Gastroesophageal sphincter (tissue), 4 donors: Measurements from ENCODE around the gene GOLGA6L2. TPM values are rescaled to one million over a fixed set of nuclear protein-coding genes. Genes with fewer than 3 reads are reported as not detected.

ENCODE experiments used
- ATAC-seq: fragments of 150-250 bp; one replicate; pipeline ENCODE4 v1.9.1; 2016; ENCODE audit warnings: mild to moderate bottlenecking, moderate library complexity
- H3K27ac ChIP-seq, 4 donors: fragments of 200-600 bp; sonication (generic) in 3 of 4; 1 replicate in 3 of 4; 2 replicates in 1 of 4; pipeline ENCODE4 v1.5.1; 2016 to 2019
- H3K27me3 ChIP-seq: fragments of 200-600 bp; sonication (generic); one replicate; pipeline ENCODE4 v1.5.1; 2019
- H3K36me3 ChIP-seq, 2 donors: fragments of 200-600 bp; sonication (generic); one replicate each; pipeline ENCODE4 v1.5.1; 2019; ENCODE audit warnings: control low read depth in 1 of 2
- H3K4me1 ChIP-seq, 3 donors: fragments of 200-600 bp; sonication (generic); 1 replicate in 2 of 3; 2 replicates in 1 of 3; pipeline ENCODE4 v1.5.1; 2016 to 2019; ENCODE audit warnings: control low read depth in 2 of 3
- H3K4me3 ChIP-seq, 2 donors: fragments of 200-600 bp; sonication (generic); one replicate each; pipeline ENCODE4 v1.5.1; 2019; ENCODE audit warnings: mild to moderate bottlenecking in 1 of 2, moderate library complexity in 1 of 2
- H3K9me3 ChIP-seq, 3 donors: fragments of 200-600 bp; sonication (generic); one replicate each; pipeline ENCODE4 v1.5.1; 2017 to 2019; ENCODE audit warnings: control low read depth in 2 of 3
- CTCF ChIP-seq, 4 experiments: fragments of 200-600 bp in 2 of 4; fragments of 450-650 bp in 2 of 4; sonication (generic) in 1 of 4; IDR thresholded peaks; one replicate each; pipeline ENCODE4 v1.5.1; 2017 to 2019; ENCODE audit warnings: antibody characterized with exemption in 4 of 4, mild to moderate bottlenecking in 2 of 4, moderate library complexity in 2 of 4
- EP300 ChIP-seq: sonication (generic); formaldehyde crosslinking; IDR thresholded peaks from one replicate; pipeline ENCODE4 v1.6.1; 2017; ENCODE audit warnings: antibody characterized with exemption, mild to moderate bottlenecking
- POLR2A ChIP-seq, 2 donors: fragments of 450-650 bp; IDR thresholded peaks; one replicate each; pipeline ENCODE4 v1.6.1; 2017; ENCODE audit warnings: antibody characterized with exemption in 2 of 2, mild to moderate bottlenecking in 2 of 2, moderate library complexity in 1 of 2
- POLR2AphosphoS5 ChIP-seq: sonication (generic); formaldehyde crosslinking; IDR thresholded peaks from one replicate; pipeline ENCODE4 v1.6.1; 2017; ENCODE audit warnings: antibody characterized with exemption
- WGBS, 2 donors: methylation state at CpG; one replicate each; pipeline ENCODE4 v1.1.5; 2018; ENCODE audit warnings: low coverage in 1 of 2; 5-methylcytosine and 5-hydroxymethylcytosine counted together
- total RNA-seq, 4 donors: library from RNA; depleted of rRNA; stranded (reverse); fragments of >200 nt; gene quantifications; one replicate each; pipeline ENCODE4 v1.1.0, GENCODE V29; 2016

Gene GOLGA6L2, protein sequence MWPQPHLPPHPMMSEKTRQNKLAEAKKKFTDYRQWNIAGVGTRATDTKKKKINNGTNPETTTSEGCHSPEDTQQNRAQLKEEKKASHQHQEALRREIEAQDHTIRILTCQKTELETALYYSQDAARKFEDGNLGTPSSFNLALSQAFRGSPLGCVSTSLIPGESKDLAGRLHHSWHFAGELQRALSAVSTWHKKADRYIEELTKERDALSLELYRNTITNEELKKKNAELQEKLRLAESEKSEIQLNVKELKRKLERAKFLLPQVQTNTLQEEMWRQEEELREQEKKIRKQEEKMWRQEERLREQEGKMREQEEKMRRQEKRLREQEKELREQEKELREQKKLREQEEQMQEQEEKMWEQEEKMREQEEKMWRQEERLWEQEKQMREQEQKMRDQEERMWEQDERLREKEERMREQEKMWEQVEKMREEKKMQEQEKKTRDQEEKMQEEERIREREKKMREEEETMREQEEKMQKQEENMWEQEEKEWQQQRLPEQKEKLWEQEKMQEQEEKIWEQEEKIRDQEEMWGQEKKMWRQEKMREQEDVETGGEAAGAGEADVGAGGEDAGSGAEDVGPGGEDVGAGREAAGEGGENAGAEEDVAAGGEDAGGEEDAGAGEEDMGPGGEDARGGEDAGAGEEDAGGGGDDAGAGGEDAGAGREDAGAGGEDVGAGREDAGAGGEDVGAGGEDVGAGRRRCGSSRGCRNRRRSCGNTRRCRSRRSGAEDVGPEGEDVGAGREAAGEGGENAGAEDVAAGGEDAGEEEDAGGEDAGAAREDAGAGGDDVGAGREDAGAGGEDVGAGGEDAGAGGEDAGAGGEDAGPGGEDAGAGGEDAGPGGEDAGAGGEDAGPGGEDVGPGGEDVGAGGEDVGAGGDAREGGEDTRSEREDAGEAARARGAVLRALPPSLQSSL
- total RNA-seq, result under 1 TPM in 1 of 4 donors, not detected in 3; 0.19 TPM

DNA sequence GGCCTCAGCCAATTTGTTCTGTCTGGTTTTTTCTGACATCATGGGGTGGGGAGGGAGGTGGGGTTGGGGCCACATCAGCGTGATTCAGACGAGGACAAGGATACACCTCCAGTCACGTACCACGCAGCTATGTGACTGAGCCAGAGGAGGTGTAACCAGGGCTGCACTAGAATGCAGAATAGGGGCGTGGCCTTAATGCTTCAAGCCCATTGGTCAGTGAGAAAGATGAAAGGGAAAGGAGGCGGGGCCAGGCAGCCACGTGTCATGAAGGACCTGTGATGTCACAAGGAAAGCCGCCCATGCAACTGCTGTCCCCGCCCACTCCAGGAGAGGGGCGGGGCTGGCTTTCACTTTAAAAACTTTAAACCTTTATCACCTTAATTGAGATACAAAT is at the start of gene GOLGA6L2:
TSS of gene GOLGA6L2 (minus strand) at position 137 of the 394 bp plus-strand sequence. CDS start at position 75, 62 bp downstream.
- H3K27ac ChIP-seq, result no peak within 1 kb of the TSS
- no peaks in the 10 kb centered on the region for H3K36me3 ChIP-seq
- no peak within 1 kb of the TSS for H3K4me3 ChIP-seq
- peaks cover 13% of the 10 kb centered on the region for H3K27me3 ChIP-seq
- no peaks in the 10 kb centered on the region for H3K4me1 ChIP-seq
- no peak for ATAC-seq
- TF ChIP-seq POLR2AphosphoS5 (no peak), EP300 (no peak), CTCF (IDR thresholded peaks at IDR 0.05) (no peak), POLR2A (IDR thresholded peaks at IDR 0.05) (no peak)
- no peaks in the 10 kb centered on the region for H3K9me3 ChIP-seq
- WGBS, 2 donors, result 84 to 88% methylated on average over 5 to 10 of the region's 10 CpGs

DNA sequence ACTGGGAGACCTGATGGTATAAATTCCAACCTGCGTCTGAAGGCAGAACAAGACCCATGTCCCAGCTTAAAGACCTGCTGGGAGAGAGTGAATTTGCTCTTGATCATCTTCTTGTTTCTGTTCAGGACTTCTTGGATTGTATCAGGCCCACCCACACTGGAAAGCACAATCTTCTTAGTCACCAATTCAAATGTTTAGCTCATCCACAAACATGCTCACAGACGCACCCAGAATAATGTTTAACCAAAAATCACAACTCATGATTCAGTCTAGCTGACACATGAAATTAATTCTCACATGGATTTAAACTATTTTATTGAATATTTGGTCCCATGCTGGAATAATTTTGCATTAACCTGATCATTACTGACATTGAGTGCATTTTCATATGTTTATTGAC is 37.8 kb upstream of the GOLGA6L2 start:
- H3K27me3 ChIP-seq, result no peaks in the 10 kb centered on the region
- no peaks in the 10 kb centered on the region for H3K36me3 ChIP-seq
- H3K9me3 ChIP-seq, result no peaks in the 10 kb centered on the region
- no peak overlapping the region for H3K27ac ChIP-seq
- 64 to 81% methylated on average over 1 to 2 of the region's 2 CpGs for WGBS, 2 donors
- no peaks in the 10 kb centered on the region for H3K4me1 ChIP-seq
- ATAC-seq, result no peak
- H3K4me3 ChIP-seq, result no peak overlapping the region
- TF ChIP-seq EP300 (no peak), POLR2A (IDR thresholded peaks at IDR 0.05) (no peak), POLR2AphosphoS5 (no peak), CTCF (IDR thresholded peaks at IDR 0.05) (no peak)

GRCh38 chr15:23483821-23484299 is 36.8 kb upstream of the GOLGA6L2 start:
- no peak for ATAC-seq
- Histone ChIP-seq H3K4me3 (no peak overlapping the region), H3K4me1 (no peaks in the 10 kb centered on the region), H3K9me3 (no peaks in the 10 kb centered on the region), H3K36me3 (no peaks in the 10 kb centered on the region), H3K27me3 (no peaks in the 10 kb centered on the region), H3K27ac (peak overlapping the region in 1 of 4 donors; percentile 43)
- TF ChIP-seq POLR2A (IDR thresholded peaks at IDR 0.05) (no peak), CTCF (IDR thresholded peaks at IDR 0.05) (no peak), EP300 (no peak), POLR2AphosphoS5 (no peak)
- 15 to 31% methylated on average over 2 of the region's 2 CpGs for WGBS, 2 donors

- H3K27me3 ChIP-seq, result no peaks in the 10 kb centered on the region
- H3K9me3 ChIP-seq, result no peaks in the 10 kb centered on the region
- no peaks in the 10 kb centered on the region for H3K4me1 ChIP-seq
- WGBS, 2 donors, result 43% methylated on average over 3 of the region's 3 CpGs; no CpG with 5 or more reads in 1 of the 2 donors
- H3K27ac ChIP-seq, result no peak overlapping the region
- no peaks in the 10 kb centered on the region for H3K36me3 ChIP-seq
- no peak overlapping the region for H3K4me3 ChIP-seq
- ATAC-seq, result no peak
- TF ChIP-seq POLR2A (IDR thresholded peaks at IDR 0.05) (no peak), POLR2AphosphoS5 (no peak), EP300 (no peak), CTCF (IDR thresholded peaks at IDR 0.05) (no peak)
These were observed 35.9 kb upstream of the GOLGA6L2 start for GRCh38 chr15:23482764-23483489.
